Neural cell (in vitro differentiated cells): ENCODE measurements around the gene MACF1.

Experiments
- CTCF ChIP-seq: fragments of 450-650 bp; IDR thresholded peaks from 2 replicates; pipeline ENCODE4 v1.5.1; 2014; ENCODE audit warnings: antibody characterized with exemption, mild to moderate bottlenecking, moderate library complexity; ENCODE audit not compliant: poor library complexity, severe bottlenecking
- EP300 ChIP-seq: fragments of 450-650 bp; conservative IDR thresholded peaks from 2 replicates; pipeline ENCODE4 v1.6.1; 2014; ENCODE audit warnings: antibody characterized with exemption, mild to moderate bottlenecking, moderate library complexity; ENCODE audit not compliant: poor library complexity, severe bottlenecking
- MXI1 ChIP-seq: fragments of 450-650 bp; conservative IDR thresholded peaks from 2 replicates; pipeline ENCODE4 v1.6.1; 2014; ENCODE audit warnings: antibody characterized with exemption, mild to moderate bottlenecking; ENCODE audit not compliant: poor library complexity, severe bottlenecking
- POLR2AphosphoS5 ChIP-seq: IDR thresholded peaks from 2 replicates; pipeline ENCODE4 v1.6.1; 2012
- RAD21 ChIP-seq: fragments of 450-650 bp; conservative IDR thresholded peaks from 2 replicates; pipeline ENCODE4 v1.6.1; 2014; ENCODE audit warnings: antibody characterized with exemption, mild to moderate bottlenecking, moderate library complexity
- TAF1 ChIP-seq: IDR thresholded peaks from 2 replicates; pipeline ENCODE4 v1.6.1; 2012; ENCODE audit warnings: low read depth
- TF ChIP-seq, protein P1 (sequence below): IDR thresholded peaks from 2 replicates; pipeline ENCODE4 v1.6.1; 2012; ENCODE audit warnings: borderline replicate concordance

DNA sequence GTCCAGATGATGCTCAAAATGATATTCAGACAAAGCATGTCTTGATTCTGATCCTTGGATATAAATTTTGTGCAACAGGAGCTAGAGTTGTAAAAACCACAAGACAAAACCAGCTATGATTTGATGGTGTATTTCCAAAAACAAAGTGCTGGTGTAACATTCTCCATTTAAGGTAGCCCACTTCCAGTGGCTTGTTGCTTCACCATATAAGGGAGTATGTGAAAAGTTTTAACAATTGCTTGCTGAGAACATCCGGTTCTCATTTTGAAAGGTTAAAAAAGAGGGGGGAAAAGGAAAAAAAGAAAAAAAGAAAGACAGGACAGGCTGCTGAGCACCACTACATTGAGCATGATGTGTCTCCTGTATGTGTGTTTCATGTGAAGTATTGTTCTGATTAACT, 123.6 kb downstream of the MACF1 start:
- TF ChIP-seq CTCF (no peak), POLR2AphosphoS5 (no peak), RAD21 (no peak), TAF1 (no peak), MXI1 (no peak), EP300 (no peak)
- TF ChIP-seq, protein P1, sequence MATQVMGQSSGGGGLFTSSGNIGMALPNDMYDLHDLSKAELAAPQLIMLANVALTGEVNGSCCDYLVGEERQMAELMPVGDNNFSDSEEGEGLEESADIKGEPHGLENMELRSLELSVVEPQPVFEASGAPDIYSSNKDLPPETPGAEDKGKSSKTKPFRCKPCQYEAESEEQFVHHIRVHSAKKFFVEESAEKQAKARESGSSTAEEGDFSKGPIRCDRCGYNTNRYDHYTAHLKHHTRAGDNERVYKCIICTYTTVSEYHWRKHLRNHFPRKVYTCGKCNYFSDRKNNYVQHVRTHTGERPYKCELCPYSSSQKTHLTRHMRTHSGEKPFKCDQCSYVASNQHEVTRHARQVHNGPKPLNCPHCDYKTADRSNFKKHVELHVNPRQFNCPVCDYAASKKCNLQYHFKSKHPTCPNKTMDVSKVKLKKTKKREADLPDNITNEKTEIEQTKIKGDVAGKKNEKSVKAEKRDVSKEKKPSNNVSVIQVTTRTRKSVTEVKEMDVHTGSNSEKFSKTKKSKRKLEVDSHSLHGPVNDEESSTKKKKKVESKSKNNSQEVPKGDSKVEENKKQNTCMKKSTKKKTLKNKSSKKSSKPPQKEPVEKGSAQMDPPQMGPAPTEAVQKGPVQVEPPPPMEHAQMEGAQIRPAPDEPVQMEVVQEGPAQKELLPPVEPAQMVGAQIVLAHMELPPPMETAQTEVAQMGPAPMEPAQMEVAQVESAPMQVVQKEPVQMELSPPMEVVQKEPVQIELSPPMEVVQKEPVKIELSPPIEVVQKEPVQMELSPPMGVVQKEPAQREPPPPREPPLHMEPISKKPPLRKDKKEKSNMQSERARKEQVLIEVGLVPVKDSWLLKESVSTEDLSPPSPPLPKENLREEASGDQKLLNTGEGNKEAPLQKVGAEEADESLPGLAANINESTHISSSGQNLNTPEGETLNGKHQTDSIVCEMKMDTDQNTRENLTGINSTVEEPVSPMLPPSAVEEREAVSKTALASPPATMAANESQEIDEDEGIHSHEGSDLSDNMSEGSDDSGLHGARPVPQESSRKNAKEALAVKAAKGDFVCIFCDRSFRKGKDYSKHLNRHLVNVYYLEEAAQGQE = no peak
